IMR-90 (cell line): Measurements from ENCODE around the gene SLC29A2. TPM values are rescaled to one million over a fixed set of nuclear protein-coding genes. Genes with fewer than 3 reads are reported as not detected.
"Not testable (repeated sequence)": the region's sequence is repeated elsewhere in the genome, so short reads cannot be mapped to it uniquely, and the experiment has no call there.

Experiments
- ATAC-seq: fragments of 200-7000 bp; cut with Tn5 transposase; 2 replicates; pipeline ENCODE4 v1.9.1; 2020; ENCODE audit warnings: low read depth, mild to moderate bottlenecking, moderate library complexity
- BruUV-seq: library from RNA; stranded (reverse); fragments of 400-500 nt; replicated peaks from 2 replicates; lab custom pipeline; 2021; lab: Mats Ljungman, UMichigan
- CTCF ChIA-PET: fragments of 300-600 bp; formaldehyde crosslinking; extraction: SDS; loops from one replicate; lab custom pipeline; 2021; ENCODE audit warnings: antibody characterized with exemption; lab: Yijun Ruan, JAX
- POLR2A ChIA-PET: fragments of 300-600 bp; sonication (Branson Sonifier 250); formaldehyde crosslinking; loops from one replicate; lab custom pipeline; 2022; ENCODE audit warnings: antibody characterized with exemption; ENCODE audit not compliant: unreplicated experiment; lab: Charles Lee
- DNase-seq: peaks from one replicate; pipeline ENCODE4 v3.0.0; 2013
- H2AFZ ChIP-seq: replicated peaks from 2 replicates; pipeline ENCODE3; 2013; ENCODE audit warnings: low read length, mild to moderate bottlenecking; ENCODE audit not compliant: poor library complexity
- H2AK5ac ChIP-seq: 2 replicates; pipeline ENCODE4 v1.6.1; 2013; ENCODE audit warnings: low read depth, low read length, inconsistent platforms
- H2AK9ac ChIP-seq: replicated peaks from 2 replicates; pipeline ENCODE3; 2013; ENCODE audit warnings: mild to moderate bottlenecking, low read depth, low read length, moderate library complexity; ENCODE audit not compliant: poor library complexity
- H2BK120ac ChIP-seq: 2 replicates; pipeline ENCODE4 v1.6.1; 2013; ENCODE audit warnings: low read depth, low read length, inconsistent platforms
- H2BK15ac ChIP-seq: 3 replicates; pipeline ENCODE4 v1.6.1; 2013; ENCODE audit warnings: low read depth, low read length, inconsistent platforms
- H2BK20ac ChIP-seq: 2 replicates; pipeline ENCODE4 v1.6.1; 2013; ENCODE audit warnings: low read depth, mild to moderate bottlenecking, inconsistent platforms, low read length, moderate library complexity
- H2BK5ac ChIP-seq: 2 replicates; pipeline ENCODE4 v1.6.1; 2013; ENCODE audit warnings: mild to moderate bottlenecking, low read depth, low read length, inconsistent platforms; ENCODE audit not compliant: poor library complexity, severe bottlenecking
- H3K14ac ChIP-seq: replicated peaks from 2 replicates; pipeline ENCODE4 v1.6.1; 2013; ENCODE audit warnings: low read depth, low read length, inconsistent platforms
- H3K18ac ChIP-seq: 2 replicates; pipeline ENCODE4 v1.6.1; 2013; ENCODE audit warnings: low read depth, low read length, control low read depth
- H3K23ac ChIP-seq: 2 replicates; pipeline ENCODE4 v1.6.1; 2013; ENCODE audit warnings: low read depth, low read length, inconsistent platforms
- H3K27ac ChIP-seq: 2 replicates; pipeline ENCODE4 v1.5.1; 2013; ENCODE audit warnings: mild to moderate bottlenecking, control low read depth, low read length; ENCODE audit not compliant: insufficient read depth
- H3K27me3 ChIP-seq: 2 replicates; pipeline ENCODE4 v1.6.1; 2013; ENCODE audit warnings: low read length; ENCODE audit not compliant: control insufficient read depth, insufficient read depth
- H3K36me3 ChIP-seq: 2 replicates; pipeline ENCODE4 v1.6.1; 2013; ENCODE audit warnings: low read length, mixed read lengths; ENCODE audit not compliant: control insufficient read depth, insufficient read depth
- H3K4ac ChIP-seq: 2 replicates; pipeline ENCODE4 v1.6.1; 2013; ENCODE audit warnings: low read depth, low read length, inconsistent platforms
- H3K4me1 ChIP-seq: 2 replicates; pipeline ENCODE4 v1.6.1; 2013; ENCODE audit warnings: low read length, mixed read lengths; ENCODE audit not compliant: control insufficient read depth, insufficient read depth
- H3K4me2 ChIP-seq: 2 replicates; pipeline ENCODE4 v1.6.1; 2013; ENCODE audit warnings: low read depth, mild to moderate bottlenecking, control low read depth, low read length, moderate library complexity
- H3K4me3 ChIP-seq: 2 replicates; pipeline ENCODE4 v1.5.1; 2013; ENCODE audit warnings: low read depth, mild to moderate bottlenecking, control low read depth, low read length, moderate library complexity; ENCODE audit not compliant: insufficient read depth
- H3K56ac ChIP-seq: 2 replicates; pipeline ENCODE4 v1.6.1; 2013; ENCODE audit warnings: low read length, inconsistent platforms; ENCODE audit not compliant: insufficient read depth; ENCODE audit errors: extremely low read depth
- H3K79me1 ChIP-seq, 2 experiments: 2 replicates each; pipeline ENCODE4 v1.6.1; 2013; ENCODE audit warnings: low read length in 2 of 2, inconsistent platforms in 1 of 2, low read depth in 1 of 2
- H3K9ac ChIP-seq: 2 replicates; pipeline ENCODE4 v1.6.1; 2013; ENCODE audit warnings: low read depth, low read length, control low read depth
- H3K9me1 ChIP-seq: 2 replicates; pipeline ENCODE4 v1.6.1; 2013; ENCODE audit warnings: low read length, inconsistent platforms; ENCODE audit not compliant: insufficient read depth
- H3K9me3 ChIP-seq: 2 replicates; pipeline ENCODE4 v1.6.1; 2013; ENCODE audit warnings: low read length; ENCODE audit not compliant: control insufficient read depth, insufficient read depth
- H4K20me1 ChIP-seq: 2 replicates; pipeline ENCODE4 v1.6.1; 2013; ENCODE audit warnings: low read length, inconsistent platforms; ENCODE audit not compliant: insufficient read depth
- H4K5ac ChIP-seq: 2 replicates; pipeline ENCODE4 v1.6.1; 2013; ENCODE audit warnings: mild to moderate bottlenecking, low read depth, low read length, control low read depth
- H4K8ac ChIP-seq, 2 experiments: 2 replicates each; pipeline ENCODE4 v1.6.1; 2013; ENCODE audit warnings: low read depth in 2 of 2, low read length in 2 of 2, control low read depth in 1 of 2, inconsistent platforms in 1 of 2
- H4K91ac ChIP-seq: 2 replicates; pipeline ENCODE4 v1.6.1; 2013; ENCODE audit warnings: low read depth, low read length, inconsistent platforms; ENCODE audit not compliant: insufficient read depth
- FOS ChIP-seq: fragments of 150-350 bp; IDR thresholded peaks from 2 replicates; pipeline ENCODE4 v1.6.1; 2016; ENCODE audit warnings: low read depth, low read length
- MXI1 ChIP-seq: IDR thresholded peaks from 2 replicates; pipeline ENCODE4 v1.6.1; 2012; ENCODE audit warnings: low read depth, mild to moderate bottlenecking, low read length, moderate library complexity, borderline replicate concordance
- RFX5 ChIP-seq: IDR thresholded peaks from 2 replicates; pipeline ENCODE4 v1.8.0; 2012; ENCODE audit warnings: low read depth, mild to moderate bottlenecking, low read length, moderate library complexity
- WGBS, 2 experiments: methylation state at CpG; one replicate each; pipeline versions ENCODE4 v1.1.5 to v1.1.7; 2013; ENCODE audit warnings: missing lambda C conversion rate in 2 of 2; ENCODE audit not compliant: insufficient read length in 1 of 2; ENCODE audit errors: extremely low coverage in 2 of 2; 5-methylcytosine and 5-hydroxymethylcytosine counted together
- dilution Hi-C: fragments of 300-500 bp; cut with HindIII; formaldehyde crosslinking; loops from one replicate; pipeline ENCODE4 v1.14.3; 2018; ENCODE audit warnings: low sequenced_read_pairs; ENCODE audit not compliant: unreplicated experiment
- in situ Hi-C: fragments of 300-500 bp; cut with MboI; formaldehyde crosslinking; loops from 3 replicates; pipeline ENCODE4 v1.14.3; 2019; ENCODE audit warnings: low sequenced_read_pairs, inconsistent platforms, mixed read lengths
- intact Hi-C: fragments of 100-400 bp; cut with micrococcal nuclease; formaldehyde crosslinking; loops from 2 replicates; pipeline ENCODE4 v1.10.0; 2022
- polyA plus RNA-seq, 3 experiments: library from polyadenylated mRNA; depleted of rRNA; stranded (reverse); fragments of >200 nt; gene quantifications; 2 replicates each; pipeline ENCODE4 v1.2.3, GENCODE V29; 2012; ENCODE audit warnings: low replicate concordance in 1 of 3
- total RNA-seq: library from RNA; depleted of rRNA; stranded (reverse); fragments of >200 nt; gene quantifications from 2 replicates; pipeline ENCODE4 v1.2.3, GENCODE V29; 2012

The SLC29A2 gene
- total and polyA plus RNA-seq, 2 of the 4 experiments (the other 2 are of a cell fraction), result under 0.01 to 1.2 TPM

DNA sequence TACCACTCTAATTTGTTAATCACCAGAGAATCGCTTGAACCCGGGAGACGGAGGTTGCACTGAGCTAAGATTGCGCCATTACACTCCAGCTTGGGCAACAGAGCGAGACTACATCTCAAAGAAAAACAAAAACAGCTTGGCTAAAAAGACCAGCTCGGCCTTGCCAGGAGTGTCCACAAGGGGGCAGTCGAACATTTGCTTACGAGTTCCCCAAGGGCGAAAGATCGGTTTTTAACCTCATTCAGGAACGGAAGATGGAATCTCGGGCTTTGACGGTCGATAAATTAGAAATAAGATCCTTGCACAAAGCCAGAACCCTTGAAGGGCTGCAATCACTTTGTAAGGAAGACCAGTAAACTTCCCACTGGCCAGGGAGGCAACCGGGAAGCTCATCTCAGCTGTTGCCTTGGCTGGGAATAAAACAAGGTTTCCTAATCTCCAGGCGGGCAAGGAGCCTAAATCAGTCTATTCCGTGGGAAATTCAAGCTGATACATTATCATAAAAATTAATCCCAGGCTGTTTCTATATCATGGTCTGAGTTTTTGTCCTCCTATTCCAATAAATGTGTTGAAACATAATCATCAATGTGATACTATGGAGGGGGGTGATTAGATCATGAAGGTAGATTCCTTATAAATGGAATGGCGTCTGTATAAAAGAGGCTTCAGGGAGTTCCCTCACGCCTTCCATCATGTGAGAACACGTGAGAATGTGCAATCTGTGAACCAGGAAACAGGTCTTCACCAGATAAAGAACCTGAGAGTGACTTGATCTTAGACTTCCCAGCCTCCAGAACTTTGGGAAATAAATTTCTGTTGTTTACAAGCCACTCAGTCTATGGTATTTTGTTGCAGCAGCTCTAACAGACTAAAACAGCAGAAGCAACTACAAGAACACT lies 14.9 kb upstream of the SLC29A2 start (continued):
- TF ChIP-seq MXI1 (no peak), FOS (no peak), RFX5 (no peak)

- H2BK5ac ChIP-seq, DNase-seq, intact Hi-C loops, H2BK20ac ChIP-seq, dilution Hi-C loops, BruUV-seq, H2AFZ ChIP-seq, H3K56ac ChIP-seq, H2BK15ac ChIP-seq, H3K9ac ChIP-seq, H3K14ac ChIP-seq, H4K20me1 ChIP-seq, H4K91ac ChIP-seq, CTCF ChIA-PET, H3K27ac ChIP-seq, H3K23ac ChIP-seq, H3K4ac ChIP-seq, H3K4me3 ChIP-seq, H3K27me3 ChIP-seq, H3K9me1 ChIP-seq, H3K4me1 ChIP-seq, ATAC-seq, H4K8ac ChIP-seq, H4K5ac ChIP-seq, H3K79me1 ChIP-seq, H3K9me3 ChIP-seq, H3K36me3 ChIP-seq, H2AK5ac ChIP-seq, in situ Hi-C loops, H2BK120ac ChIP-seq, POLR2A ChIA-PET, H3K4me2 ChIP-seq, H2AK9ac ChIP-seq, H3K18ac ChIP-seq: not testable (repeated sequence)
- WGBS, 2 experiments, result 87% methylated on average over 6 of the region's 13 CpGs; no CpG with 5 or more reads in 1 of the 2 experiments
Measured at GRCh38 chr11:66384316-66384715, 12.8 kb upstream of the SLC29A2 start.

- in situ Hi-C loops, result not testable (repeated sequence)
Measured at GRCh38 chr11:66380264-66380663, 8.7 kb upstream of the SLC29A2 start.

More at GRCh38 chr11:66380264-66380663, 8.7 kb upstream of the SLC29A2 start:
- H2AK9ac ChIP-seq, H4K91ac ChIP-seq, H2AFZ ChIP-seq, H4K20me1 ChIP-seq, H3K9me3 ChIP-seq, intact Hi-C loops, H3K4me1 ChIP-seq, H4K5ac ChIP-seq, H2BK120ac ChIP-seq, H2BK15ac ChIP-seq, H3K14ac ChIP-seq, H4K8ac ChIP-seq, H3K27ac ChIP-seq, H3K9me1 ChIP-seq, DNase-seq, H3K36me3 ChIP-seq, dilution Hi-C loops, H3K4me3 ChIP-seq, H3K79me1 ChIP-seq, H3K4ac ChIP-seq, H3K27me3 ChIP-seq, H2BK20ac ChIP-seq, BruUV-seq, H2AK5ac ChIP-seq, H3K23ac ChIP-seq, POLR2A ChIA-PET, H3K4me2 ChIP-seq, H3K18ac ChIP-seq, H3K9ac ChIP-seq, H2BK5ac ChIP-seq, H3K56ac ChIP-seq, ATAC-seq: not testable (repeated sequence)
- no CpG with 5 or more reads among the region's 7 CpGs for WGBS, 2 experiments
- CTCF ChIA-PET, result interaction anchor here (0.6 to 1.1 kb wide), 2 partner anchors 32 to 430 kb away, joined by 3 to 5 read pairs; no protein-coding TSS in a partner anchor
